ENCODE results near the gene SECISBP2L. TPM values are rescaled to one million over a fixed set of nuclear protein-coding genes. Genes with fewer than 3 reads are reported as not detected.

Gene SECISBP2L
- total and polyA plus RNA-seq, 2 donors (not counting 3 experiments of a cell fraction or from before 2014, with no cell fraction given) = 23.1 to 52.3 TPM

- TF ChIP-seq, protein P1, sequence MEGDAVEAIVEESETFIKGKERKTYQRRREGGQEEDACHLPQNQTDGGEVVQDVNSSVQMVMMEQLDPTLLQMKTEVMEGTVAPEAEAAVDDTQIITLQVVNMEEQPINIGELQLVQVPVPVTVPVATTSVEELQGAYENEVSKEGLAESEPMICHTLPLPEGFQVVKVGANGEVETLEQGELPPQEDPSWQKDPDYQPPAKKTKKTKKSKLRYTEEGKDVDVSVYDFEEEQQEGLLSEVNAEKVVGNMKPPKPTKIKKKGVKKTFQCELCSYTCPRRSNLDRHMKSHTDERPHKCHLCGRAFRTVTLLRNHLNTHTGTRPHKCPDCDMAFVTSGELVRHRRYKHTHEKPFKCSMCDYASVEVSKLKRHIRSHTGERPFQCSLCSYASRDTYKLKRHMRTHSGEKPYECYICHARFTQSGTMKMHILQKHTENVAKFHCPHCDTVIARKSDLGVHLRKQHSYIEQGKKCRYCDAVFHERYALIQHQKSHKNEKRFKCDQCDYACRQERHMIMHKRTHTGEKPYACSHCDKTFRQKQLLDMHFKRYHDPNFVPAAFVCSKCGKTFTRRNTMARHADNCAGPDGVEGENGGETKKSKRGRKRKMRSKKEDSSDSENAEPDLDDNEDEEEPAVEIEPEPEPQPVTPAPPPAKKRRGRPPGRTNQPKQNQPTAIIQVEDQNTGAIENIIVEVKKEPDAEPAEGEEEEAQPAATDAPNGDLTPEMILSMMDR (IDR thresholded peaks at IDR 0.05; ENCODE audit: extremely low read depth in 1 of 2, insufficient read depth in 1 of 2, low read depth in 1 of 2, low read length in 2 of 2) = no peak
- no peak for TF ChIP-seq EZH2 (IDR thresholded peaks at IDR 0.05; ENCODE audit: borderline replicate concordance, low read depth, low read length, severe bottlenecking)
- no peak for TF ChIP-seq FOS (IDR thresholded peaks at IDR 0.05; ENCODE audit: borderline replicate concordance, insufficient read depth, low read length)
- no peak for TF ChIP-seq MYC (IDR thresholded peaks at IDR 0.05; ENCODE audit: low read depth, low read length)
- TF ChIP-seq POLR2A (IDR thresholded peaks at IDR 0.05; ENCODE audit: low read depth, low read length) = no peak
- Histone ChIP-seq H4K20me1 (replicated peaks; ENCODE audit: control insufficient read depth, extremely low read depth, insufficient read depth, low read length) (no peaks in the 10 kb centered on the region), H3K9ac (replicated peaks; ENCODE audit: extremely low read depth, insufficient read depth, low read length) (no peak overlapping the region), H3K27ac (ENCODE audit: insufficient read depth, low read depth, low read length) (no peak overlapping the region), H3K4me2 (ENCODE audit: insufficient read depth, low read length) (no peak overlapping the region), H3K4me1 (ENCODE audit: control insufficient read depth, extremely low read depth, insufficient read depth, low read length) (peaks cover 17% of the 10 kb centered on the region), H3K9me3 (replicated peaks; ENCODE audit: control insufficient read depth, insufficient read depth, low read length) (no peaks in the 10 kb centered on the region), H3K36me3 (ENCODE audit: control insufficient read depth in 2 of 2, extremely low read depth in 1 of 2, insufficient read depth in 2 of 2, low read length in 2 of 2) (no peaks in the 10 kb centered on the region), H3K27me3 (ENCODE audit: control insufficient read depth in 2 of 2, insufficient read depth in 2 of 2, low read length in 2 of 2) (peaks cover 2 to 5% of the 10 kb centered on the region in 2 experiments), H3K9me1 (replicated peaks; ENCODE audit: control insufficient read depth, extremely low read depth, insufficient read depth, low read length) (no peaks in the 10 kb centered on the region), H2AFZ (ENCODE audit: low read depth, low read length) (no peak overlapping the region), H3K79me2 (ENCODE audit: control insufficient read depth, insufficient read depth, low read length) (no peaks in the 10 kb centered on the region), H3K4me3 (replicated peaks in 1 of 3; ENCODE audit: insufficient read depth in 1 of 3, low read depth in 1 of 3, low read length in 3 of 3) (no peak overlapping the region)
- no TSS peak for BruUV-seq (replicated peaks)
- CTCF ChIA-PET = no interaction called here
- dilution Hi-C loops (cut with MboI; ENCODE audit: extremely low pct_ligation_motif_present, low sequenced_read_pairs) = no loop called here
- POLR2A ChIA-PET = no interaction called here
- DNase-seq (ENCODE audit: low read depth, low spot score) (no peak), FAIRE-seq (no peak)
- intact Hi-C loops (cut with micrococcal nuclease) = no loop called here
These were observed 18.0 kb upstream of the SECISBP2L start for GRCh38 chr15:49064281-49064653.

All from endothelial cell of umbilical vein (primary cell).